GM18517 (cell line): ENCODE results near the gene FBLIM1.

Experiments
- ATAC-seq: cut with Tn5 transposase; IDR thresholded peaks from one replicate; pipeline ENCODE4 v1.9.1; 2021; ENCODE audit warnings: mild to moderate bottlenecking, moderate library complexity; ENCODE audit not compliant: unreplicated experiment

The FBLIM1 gene

GRCh38 chr1:15730423-15730822 is 28.2 kb upstream of the FBLIM1 start:
- ATAC-seq, result no peak

GRCh38 chr1:15730936-15731335 is 27.7 kb upstream of the FBLIM1 start:
- no peak for ATAC-seq

- ATAC-seq, result no peak
Measured at GRCh38 chr1:15731735-15732685, 26.6 kb upstream of the FBLIM1 start.

GRCh38 chr1:15732686-15733081 is 25.9 kb upstream of the FBLIM1 start:
- no peak for ATAC-seq

- no peak for ATAC-seq
Measured at GRCh38 chr1:15733218-15733725, 25.3 kb upstream of the FBLIM1 start.

GRCh38 chr1:15733726-15734226 is 24.8 kb upstream of the FBLIM1 start:
- ATAC-seq, result no peak

GRCh38 chr1:15734296-15734695 is 24.3 kb upstream of the FBLIM1 start:
- ATAC-seq, result no peak

GRCh38 chr1:15734901-15735300 is 23.7 kb upstream of the FBLIM1 start:
- ATAC-seq, result no peak

GRCh38 chr1:15735304-15736037 is 23.1 kb upstream of the FBLIM1 start:
- no peak for ATAC-seq

- ATAC-seq, result no peak
Measured at GRCh38 chr1:15736038-15736891, 22.3 kb upstream of the FBLIM1 start, which contains the start of gene SLC25A34. Gene SLC25A34 (plus strand): TSS chr1:15736258. CDS start chr1:15736486, 228 bp downstream.

GRCh38 chr1:15736892-15737261 is 21.7 kb upstream of the FBLIM1 start:
- no peak for ATAC-seq

GRCh38 chr1:15737324-15738319 is 21.0 kb upstream of the FBLIM1 start:
- no peak for ATAC-seq

GRCh38 chr1:15738416-15739113 is 20.0 kb upstream of the FBLIM1 start:
- no peak for ATAC-seq

GRCh38 chr1:15739259-15739658 is 19.3 kb upstream of the FBLIM1 start:
- ATAC-seq, result no peak

GRCh38 chr1:15739745-15740144 is 18.9 kb upstream of the FBLIM1 start:
- ATAC-seq, result no peak

- no peak for ATAC-seq
Measured at GRCh38 chr1:15740924-15741850, 17.4 kb upstream of the FBLIM1 start.

GRCh38 chr1:15742339-15742801 is 16.2 kb upstream of the FBLIM1 start, which contains the start of gene TMEM82:
Gene TMEM82 (plus strand): TSS chr1:15742499. CDS start chr1:15742560, 61 bp downstream.
- ATAC-seq, result no peak
